A172 (cell line): ENCODE results near the gene DSG2. TPM values are rescaled to one million over a fixed set of nuclear protein-coding genes. Genes with fewer than 3 reads are reported as not detected.

ENCODE experiments used
- DNase-seq: peaks from one replicate; pipeline ENCODE4 v3.0.0-alpha.2; 2015; ENCODE audit warnings: low spot score
- total RNA-seq: library from RNA; depleted of rRNA; stranded (reverse); fragments of >200 nt; shearing (Covaris generic); gene quantifications from 2 replicates; pipeline ENCODE4 v1.2.3, GENCODE V29; 2014; rRNA removed

The DSG2 gene
- total RNA-seq, 1 experiment from 2014 or later, result 51.7 TPM

GRCh38 chr18:31590570-31590969 is 92.6 kb downstream of the DSG2 start:
- no peak for DNase-seq

- no peak for DNase-seq
These were observed 93.1 kb downstream of the DSG2 start for GRCh38 chr18:31591113-31591512.

- no peak for DNase-seq
These were observed 93.7 kb downstream of the DSG2 start, which contains the start of gene TTR for GRCh38 chr18:31591628-31592027. Gene TTR, plus strand, starts transcription at chr18:31591877. Its CDS starts 26 bp downstream, at chr18:31591903.

DNA sequence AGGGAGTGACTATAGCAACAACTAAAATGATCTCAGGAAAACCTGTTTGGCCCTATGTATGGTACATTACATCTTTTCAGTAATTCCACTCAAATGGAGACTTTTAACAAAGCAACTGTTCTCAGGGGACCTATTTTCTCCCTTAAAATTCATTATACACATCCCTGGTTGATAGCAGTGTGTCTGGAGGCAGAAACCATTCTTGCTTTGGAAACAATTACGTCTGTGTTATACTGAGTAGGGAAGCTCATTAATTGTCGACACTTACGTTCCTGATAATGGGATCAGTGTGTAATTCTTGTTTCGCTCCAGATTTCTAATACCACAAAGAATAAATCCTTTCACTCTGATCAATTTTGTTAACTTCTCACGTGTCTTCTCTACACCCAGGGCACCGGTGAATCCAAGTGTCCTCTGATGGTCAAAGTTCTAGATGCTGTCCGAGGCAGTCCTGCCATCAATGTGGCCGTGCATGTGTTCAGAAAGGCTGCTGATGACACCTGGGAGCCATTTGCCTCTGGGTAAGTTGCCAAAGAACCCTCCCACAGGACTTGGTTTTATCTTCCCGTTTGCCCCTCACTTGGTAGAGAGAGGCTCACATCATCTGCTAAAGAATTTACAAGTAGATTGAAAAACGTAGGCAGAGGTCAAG is 94.7 kb downstream of the DSG2 start:
- no peak for DNase-seq

DNA sequence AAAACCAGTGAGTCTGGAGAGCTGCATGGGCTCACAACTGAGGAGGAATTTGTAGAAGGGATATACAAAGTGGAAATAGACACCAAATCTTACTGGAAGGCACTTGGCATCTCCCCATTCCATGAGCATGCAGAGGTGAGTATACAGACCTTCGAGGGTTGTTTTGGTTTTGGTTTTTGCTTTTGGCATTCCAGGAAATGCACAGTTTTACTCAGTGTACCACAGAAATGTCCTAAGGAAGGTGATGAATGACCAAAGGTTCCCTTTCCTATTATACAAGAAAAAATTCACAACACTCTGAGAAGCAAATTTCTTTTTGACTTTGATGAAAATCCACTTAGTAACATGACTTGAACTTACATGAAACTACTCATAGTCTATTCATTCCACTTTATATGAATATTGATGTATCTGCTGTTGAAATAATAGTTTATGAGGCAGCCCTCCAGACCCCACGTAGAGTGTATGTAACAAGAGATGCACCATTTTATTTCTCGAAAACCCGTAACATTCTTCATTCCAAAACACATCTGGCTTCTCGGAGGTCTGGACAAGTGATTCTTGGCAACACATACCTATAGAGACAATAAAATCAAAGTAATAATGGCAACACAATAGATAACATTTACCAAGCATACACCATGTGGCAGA is 97.3 kb downstream of the DSG2 start:
- DNase-seq, result no peak

DNA sequence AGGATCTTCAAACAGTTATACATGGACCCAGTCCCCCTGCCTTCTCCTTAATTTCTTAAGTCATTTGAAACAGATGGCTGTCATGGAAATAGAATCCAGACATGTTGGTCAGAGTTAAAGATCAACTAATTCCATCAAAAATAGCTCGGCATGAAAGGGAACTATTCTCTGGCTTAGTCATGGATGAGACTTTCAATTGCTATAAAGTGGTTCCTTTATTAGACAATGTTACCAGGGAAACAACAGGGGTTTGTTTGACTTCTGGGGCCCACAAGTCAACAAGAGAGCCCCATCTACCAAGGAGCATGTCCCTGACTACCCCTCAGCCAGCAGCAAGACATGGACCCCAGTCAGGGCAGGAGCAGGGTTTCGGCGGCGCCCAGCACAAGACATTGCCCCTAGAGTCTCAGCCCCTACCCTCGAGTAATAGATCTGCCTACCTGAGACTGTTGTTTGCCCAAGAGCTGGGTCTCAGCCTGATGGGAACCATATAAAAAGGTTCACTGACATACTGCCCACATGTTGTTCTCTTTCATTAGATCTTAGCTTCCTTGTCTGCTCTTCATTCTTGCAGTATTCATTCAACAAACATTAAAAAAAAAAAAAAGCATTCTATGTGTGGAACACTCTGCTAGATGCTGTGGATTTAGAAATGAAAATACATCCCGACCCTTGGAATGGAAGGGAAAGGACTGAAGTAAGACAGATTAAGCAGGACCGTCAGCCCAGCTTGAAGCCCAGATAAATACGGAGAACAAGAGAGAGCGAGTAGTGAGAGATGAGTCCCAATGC is 98.3 kb downstream of the DSG2 start:
- no peak for DNase-seq

- DNase-seq, result no peak
These were observed 100.2 kb downstream of the DSG2 start for GRCh38 chr18:31598021-31598805.

Other genes with a start within 250 kb of the DSG2 start
- gene DSG1, start 180.0 kb upstream of the DSG2 start, total RNA-seq, result not detected in 2 replicates
- gene DSG4, start 121.4 kb upstream of the DSG2 start, total RNA-seq, result not detected in 2 replicates
- gene DSG3, start 50.4 kb upstream of the DSG2 start, total RNA-seq, result 0.07 TPM in 1 of 2 replicates, not detected in the other
- gene TTR, start 93.7 kb downstream of the DSG2 start, total RNA-seq, result not detected in 2 replicates
- 15.1 and 17.5 TPM in 2 replicates for gene B4GALT6, start 186.4 kb downstream of the DSG2 start, total RNA-seq